Femur (tissue), 1 donor: Measurements from ENCODE around the gene HOXD3.

Experiments used
- DNase-seq: peaks from one replicate; pipeline ENCODE4 v3.0.0-alpha.2; 2017

The HOXD3 gene

GRCh38 chr2:176156807-176157498, at the start of gene HOXD3:
TSS of gene HOXD3 (plus strand) at chr2:176157307. CDS start at chr2:176169115, 11,808 bp downstream.
- no peak for DNase-seq

- no peak for DNase-seq
Observed at GRCh38 chr2:176107731-176108181, 49.4 kb upstream of the HOXD3 start.

- DNase-seq = no peak
Observed at GRCh38 chr2:176109192-176109901, 47.8 kb upstream of the HOXD3 start.

- no peak for DNase-seq
Observed at GRCh38 chr2:176109946-176110345, 47.2 kb upstream of the HOXD3 start.

GRCh38 chr2:176110415-176111308, 46.4 kb upstream of the HOXD3 start:
- no peak for DNase-seq

- DNase-seq = peak; percentile 85
Observed at GRCh38 chr2:176111309-176111663, 45.8 kb upstream of the HOXD3 start.

GRCh38 chr2:176111846-176112374, 45.2 kb upstream of the HOXD3 start:
- DNase-seq = no peak

GRCh38 chr2:176112375-176113302, 44.5 kb upstream of the HOXD3 start:
- DNase-seq = no peak

GRCh38 chr2:176114120-176114929, 42.8 kb upstream of the HOXD3 start:
- no peak for DNase-seq

GRCh38 chr2:176114930-176115625, 42.0 kb upstream of the HOXD3 start:
- DNase-seq = no peak

- DNase-seq = peak; percentile 87
Observed at GRCh38 chr2:176115883-176116813, 41.0 kb upstream of the HOXD3 start, which contains the start of gene HOXD10. TSS of gene HOXD10 (plus strand) at chr2:176116778. CDS start at chr2:176116834, 56 bp downstream.

- DNase-seq = no peak
Observed at GRCh38 chr2:176117162-176117822, 39.8 kb upstream of the HOXD3 start.

GRCh38 chr2:176117823-176118371, 39.2 kb upstream of the HOXD3 start:
- no peak for DNase-seq

GRCh38 chr2:176118601-176119339, 38.3 kb upstream of the HOXD3 start:
- peak; percentile 42 for DNase-seq

- no peak for DNase-seq
Observed at GRCh38 chr2:176120364-176121189, 36.5 kb upstream of the HOXD3 start.
